T-helper 2 cell treated with Interferon-gamma antibody and Interleukin-4, amounts not matched to agents 5 μg/mL and 100 μg/mL, for 36 hours (primary cell): ENCODE data around the gene DNAH8.

Experiments
- DNase-seq: peaks from one replicate; pipeline ENCODE4 v3.0.0; 2021; ENCODE audit warnings: low spot score
- H3K27ac Mint-ChIP-seq: one replicate; pipeline ENCODE4 v1.8.0; 2021; ENCODE audit warnings: mild to moderate bottlenecking, mixed read lengths
- H3K27me3 Mint-ChIP-seq: one replicate; pipeline ENCODE4 v1.8.0; 2021; ENCODE audit warnings: low read depth, mixed read lengths
- H3K36me3 Mint-ChIP-seq: one replicate; pipeline ENCODE4 v1.8.0; 2021; ENCODE audit warnings: low read depth, mixed read lengths
- H3K4me1 Mint-ChIP-seq: one replicate; pipeline ENCODE4 v1.8.0; 2021; ENCODE audit warnings: low read depth, mixed read lengths
- H3K4me3 Mint-ChIP-seq: one replicate; pipeline ENCODE4 v1.8.0; 2022; ENCODE audit warnings: mild to moderate bottlenecking, moderate library complexity, mixed read lengths
- H3K9me3 Mint-ChIP-seq: one replicate; pipeline ENCODE4 v1.8.0; 2021; ENCODE audit warnings: mixed read lengths

Gene DNAH8

GRCh38 chr6:39075807-39076622 is 360.9 kb downstream of the DNAH8 start:
- H3K4me1 Mint-ChIP-seq: no peaks in the 10 kb centered on the region
- no peaks in the 10 kb centered on the region for H3K9me3 Mint-ChIP-seq
- no peak overlapping the region for H3K4me3 Mint-ChIP-seq
- no peak overlapping the region for H3K27ac Mint-ChIP-seq
- no peak for DNase-seq
- peaks cover 3% of the 10 kb centered on the region for H3K27me3 Mint-ChIP-seq
- H3K36me3 Mint-ChIP-seq: no peaks in the 10 kb centered on the region

GRCh38 chr6:39076623-39077535 is 361.8 kb downstream of the DNAH8 start:
- Mint-ChIP-seq H3K36me3 (no peaks in the 10 kb centered on the region), H3K27ac (no peak overlapping the region), H3K9me3 (no peaks in the 10 kb centered on the region), H3K4me1 (no peaks in the 10 kb centered on the region), H3K4me3 (no peak overlapping the region), H3K27me3 (peaks cover 4% of the 10 kb centered on the region)
- DNase-seq: no peak

- H3K36me3 Mint-ChIP-seq: no peaks in the 10 kb centered on the region
- H3K27ac Mint-ChIP-seq: no peak overlapping the region
- no peak overlapping the region for H3K4me3 Mint-ChIP-seq
- H3K4me1 Mint-ChIP-seq: no peaks in the 10 kb centered on the region
- no peaks in the 10 kb centered on the region for H3K9me3 Mint-ChIP-seq
- peaks cover 8% of the 10 kb centered on the region for H3K27me3 Mint-ChIP-seq
- no peak for DNase-seq
Measured at GRCh38 chr6:39077882-39078594, 362.9 kb downstream of the DNAH8 start.

- peaks cover 11% of the 10 kb centered on the region for H3K27me3 Mint-ChIP-seq
Measured at GRCh38 chr6:39078695-39079094, 363.6 kb downstream of the DNAH8 start.

GRCh38 chr6:39079197-39080125 is 364.4 kb downstream of the DNAH8 start:
- H3K27me3 Mint-ChIP-seq: peaks cover 11% of the 10 kb centered on the region

More at GRCh38 chr6:39078695-39079094, 363.6 kb downstream of the DNAH8 start:
- H3K27ac Mint-ChIP-seq: no peak overlapping the region
- no peaks in the 10 kb centered on the region for H3K9me3 Mint-ChIP-seq
- no peaks in the 10 kb centered on the region for H3K36me3 Mint-ChIP-seq
- no peak overlapping the region for H3K4me3 Mint-ChIP-seq
- no peak for DNase-seq
- H3K4me1 Mint-ChIP-seq: no peaks in the 10 kb centered on the region

More at GRCh38 chr6:39079197-39080125, 364.4 kb downstream of the DNAH8 start:
- Mint-ChIP-seq H3K4me1 (no peaks in the 10 kb centered on the region), H3K36me3 (no peaks in the 10 kb centered on the region), H3K4me3 (no peak overlapping the region), H3K9me3 (no peaks in the 10 kb centered on the region), H3K27ac (no peak overlapping the region)
- no peak for DNase-seq
